HEK293 (cell line): Measurements from ENCODE around the gene PTRH1.

Experiments
- CTCF ChIA-PET: fragments of 350-600 bp; formaldehyde crosslinking; extraction: SDS; loops from one replicate; lab custom pipeline; 2021; ENCODE audit warnings: antibody characterized with exemption; lab: Yijun Ruan, JAX
- POLR2A ChIA-PET: fragments of 300-600 bp; formaldehyde crosslinking; extraction: SDS; loops from one replicate; lab custom pipeline; 2020; ENCODE audit warnings: antibody characterized with exemption, inconsistent platforms; lab: Yijun Ruan, JAX
- H3K27ac ChIP-seq: fragments of 200-500 bp; sonication (Bioruptor generic); 2 replicates; pipeline ENCODE4 v1.5.1; 2014; ENCODE audit warnings: low read depth, low read length, control low read depth, inconsistent platforms; ENCODE audit errors: extremely low read depth
- H3K36me3 ChIP-seq, 2 experiments: fragments of 200-500 bp in 1 of 2; sonication (Bioruptor generic) in 1 of 2; 1 replicate in 1 of 2; 2 replicates in 1 of 2; pipeline ENCODE4 v1.5.1; 2014 to 2017; ENCODE audit warnings: inconsistent platforms in 2 of 2, low read length in 2 of 2; ENCODE audit not compliant: control insufficient read depth in 2 of 2, insufficient read depth in 1 of 2
- H3K4me1 ChIP-seq: fragments of 200-500 bp; sonication (Bioruptor generic); 2 replicates; pipeline ENCODE4 v1.5.1; 2014; ENCODE audit warnings: mild to moderate bottlenecking, low read length, inconsistent platforms; ENCODE audit not compliant: control insufficient read depth, insufficient read depth
- H3K4me3 ChIP-seq: 2 replicates; pipeline ENCODE4 v1.5.1; 2011; ENCODE audit warnings: low read depth, mild to moderate bottlenecking, control low read depth, low read length, moderate library complexity
- H3K9me3 ChIP-seq: fragments of 200-500 bp; sonication (Bioruptor generic); 2 replicates; pipeline ENCODE4 v1.5.1; 2014; ENCODE audit warnings: low read depth, low read length, inconsistent platforms; ENCODE audit not compliant: control insufficient read depth, insufficient read depth
- GLI2 ChIP-seq: fragments of 450-650 bp; formaldehyde crosslinking; IDR thresholded peaks from 2 replicates; pipeline ENCODE4; 2017; ENCODE audit warnings: missing biosample characterization, missing genetic modification characterization, low read depth, borderline replicate concordance
- GLIS1 ChIP-seq: fragments of 450-650 bp; formaldehyde crosslinking; IDR thresholded peaks from 2 replicates; pipeline ENCODE4 v1.5.1; 2016; ENCODE audit warnings: missing biosample characterization, missing genetic modification characterization
- PRDM1 ChIP-seq: fragments of 450-650 bp; formaldehyde crosslinking; IDR thresholded peaks from 2 replicates; pipeline ENCODE4; 2016; ENCODE audit warnings: missing biosample characterization, missing genetic modification characterization
- PRDM10 ChIP-seq: fragments of 450-650 bp; formaldehyde crosslinking; IDR thresholded peaks from 2 replicates; pipeline ENCODE4 v1.5.1; 2016; ENCODE audit warnings: missing biosample characterization, missing genetic modification characterization
- SCRT1 ChIP-seq: fragments of 450-650 bp; formaldehyde crosslinking; IDR thresholded peaks from 2 replicates; pipeline ENCODE4 v1.5.1; 2016; ENCODE audit warnings: missing biosample characterization, missing genetic modification characterization, borderline replicate concordance
- SCRT2 ChIP-seq: fragments of 450-650 bp; formaldehyde crosslinking; IDR thresholded peaks from 2 replicates; pipeline ENCODE4 v1.5.1; 2016; ENCODE audit warnings: missing biosample characterization, missing genetic modification characterization
- ZIC2 ChIP-seq: fragments of 450-650 bp; formaldehyde crosslinking; IDR thresholded peaks from 2 replicates; pipeline ENCODE4 v1.5.1; 2016; ENCODE audit warnings: missing biosample characterization, missing genetic modification characterization
- ZNF184 ChIP-seq: fragments of 450-650 bp; IDR thresholded peaks from 2 replicates; pipeline ENCODE4 v1.5.1; 2018; ENCODE audit warnings: missing biosample characterization, mild to moderate bottlenecking, missing genetic modification characterization
- ZNF274 ChIP-seq, 2 experiments: fragments of 200-500 bp in 1 of 2; fragments of 450-650 bp in 1 of 2; sonication (Bioruptor generic) in 1 of 2; formaldehyde crosslinking in 1 of 2; IDR thresholded peaks; 2 replicates each; pipeline versions ENCODE4 v1.5.1 to v1.6.1; 2014 to 2016; ENCODE audit warnings: borderline replicate concordance in 1 of 2, inconsistent platforms in 1 of 2, low read length in 1 of 2, missing biosample characterization in 1 of 2, missing genetic modification characterization in 1 of 2
- ZNF366 ChIP-seq: fragments of 450-650 bp; formaldehyde crosslinking; conservative IDR thresholded peaks from 2 replicates; pipeline ENCODE4 v1.5.1; 2016; ENCODE audit warnings: missing biosample characterization, missing genetic modification characterization
- ZNF561 ChIP-seq: fragments of 450-650 bp; IDR thresholded peaks from 2 replicates; pipeline ENCODE4 v1.5.1; 2018; ENCODE audit warnings: missing biosample characterization, missing genetic modification characterization, borderline replicate concordance
- ZNF596 ChIP-seq: fragments of 450-650 bp; IDR thresholded peaks from 2 replicates; pipeline ENCODE4 v1.5.0; 2018; ENCODE audit warnings: missing biosample characterization, mild to moderate bottlenecking, missing genetic modification characterization, moderate library complexity
- ZNF624 ChIP-seq: fragments of 450-650 bp; formaldehyde crosslinking; IDR thresholded peaks from 2 replicates; pipeline ENCODE4 v1.5.1; 2017; ENCODE audit warnings: missing biosample characterization, missing genetic modification characterization
- ZNF658 ChIP-seq: fragments of 450-650 bp; formaldehyde crosslinking; IDR thresholded peaks from 2 replicates; pipeline ENCODE4; 2016; ENCODE audit warnings: missing biosample characterization, missing genetic modification characterization

Gene PTRH1

GRCh38 chr9:127707766-127708165 lies 7.7 kb downstream of the PTRH1 start (continued):
- TF ChIP-seq ZNF658 (tag by site-specific recombination): no peak
- no peak for TF ChIP-seq ZNF624 (tag by site-specific recombination)
- TF ChIP-seq SCRT1 (tag by site-specific recombination): no peak
- TF ChIP-seq, all 188 proteins: peak for 0

DNA sequence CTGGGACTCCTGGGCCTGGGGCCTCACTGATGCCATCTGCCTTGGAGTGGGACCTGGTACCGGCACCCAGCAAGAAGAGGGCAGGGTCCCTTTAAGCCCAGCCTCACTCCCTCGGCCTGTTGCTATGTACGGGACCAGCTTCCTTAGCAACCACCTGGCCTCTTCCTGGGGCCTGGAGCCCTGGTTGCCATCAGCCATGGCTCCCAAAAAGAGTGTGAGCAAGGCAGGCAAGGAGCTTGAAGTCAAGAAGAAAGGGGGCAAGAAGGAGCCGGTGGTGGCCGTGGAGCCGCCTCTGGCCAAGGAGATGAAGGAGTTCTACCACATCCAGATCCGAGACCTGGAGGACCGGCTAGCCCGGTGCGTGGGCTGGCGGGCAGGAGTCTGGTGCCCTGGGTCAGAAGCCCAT lies 8.6 kb downstream of the PTRH1 start, which contains the start of gene CFAP157:
CFAP157 (plus strand) TSS at position 153 of the 406 bp plus-strand sequence; CDS start at position 197, 44 bp downstream.
- Histone ChIP-seq H3K27ac (no peak within 1 kb of the TSS), H3K4me1 (no peaks in the 10 kb centered on the region), H3K4me3 (no peak within 1 kb of the TSS), H3K9me3 (no peaks in the 10 kb centered on the region), H3K36me3 (no peaks in the 10 kb centered on the region)
- TF ChIP-seq ZNF561 (tag by site-specific recombination): no peak
- TF ChIP-seq SCRT2 (tag by site-specific recombination): peak; percentile 24; the same call in 1 of the 2 replicates
- ChIA-PET CTCF (interaction anchor here (0.5 to 1.4 kb wide), 3 partner anchors 28 to 814 kb away, joined by 3 to 5 read pairs (median 5); partner anchors contain the start of gene TOR2A), POLR2A (interaction anchor here (0.6 to 2.8 kb wide), 2 partner anchors 9 to 94 kb away, joined by 3 to 8 read pairs; partner anchors contain the start of genes PTRH1 and TTC16)

DNA sequence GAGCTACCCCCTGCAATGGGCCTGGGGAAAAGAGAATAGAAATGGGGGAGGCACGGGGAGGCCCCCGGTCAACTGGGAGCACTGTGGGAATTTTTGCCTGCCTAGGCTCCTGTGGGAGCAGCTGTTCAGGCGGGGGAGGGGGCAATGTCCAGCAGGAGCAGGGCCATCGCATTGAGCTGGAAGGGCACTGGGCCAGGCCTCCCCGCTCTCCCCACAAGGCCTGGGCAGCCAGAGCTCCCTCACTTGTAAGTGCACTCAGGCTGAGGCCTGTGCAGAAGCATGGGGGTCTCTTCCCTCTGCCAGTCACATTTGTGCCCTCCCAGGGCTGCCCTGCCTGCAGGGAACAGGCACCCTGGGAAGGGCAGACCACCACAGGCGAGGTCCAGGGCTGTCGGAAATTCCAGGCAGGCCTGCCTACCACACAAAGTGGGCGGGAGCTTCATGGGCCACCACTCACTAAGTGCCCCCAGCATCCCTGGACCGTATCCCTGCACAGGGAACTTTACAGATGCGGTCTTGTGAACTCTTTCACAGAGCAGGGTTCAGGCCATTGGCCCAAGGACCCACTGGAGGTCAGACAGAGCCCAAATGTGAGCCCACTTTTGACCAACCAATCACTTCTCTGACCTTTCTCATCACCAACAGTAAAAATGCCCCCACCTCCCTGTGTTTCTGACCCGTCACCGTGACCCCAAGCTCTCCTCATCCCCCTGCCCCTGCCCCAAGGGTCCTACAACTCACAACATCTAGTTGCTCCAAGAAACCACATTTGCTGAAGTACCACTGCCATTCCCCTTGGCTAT lies 9.7 kb downstream of the PTRH1 start:
- no peaks in the 10 kb centered on the region for H3K9me3 ChIP-seq
- POLR2A ChIA-PET: interaction anchor here (0.7 to 2.8 kb wide), 3 partner anchors 10 to 191 kb away, joined by 3 to 8 read pairs (median 7); partner anchors contain the start of genes PTRH1 and TTC16
- H3K27ac ChIP-seq: no peak overlapping the region
- TF ChIP-seq ZNF184 (no peak), GLIS1 (tag by site-specific recombination) (peak; percentile 17; the same call in 1 of the 2 replicates)
- H3K4me1 ChIP-seq: no peaks in the 10 kb centered on the region
- no peaks in the 10 kb centered on the region for H3K36me3 ChIP-seq
- CTCF ChIA-PET: interaction anchor here (1.4 kb wide), 1 partner anchor 29 kb away, joined by 5 read pairs; the partner anchor contains the start of gene TOR2A
- no peak overlapping the region for H3K4me3 ChIP-seq

DNA sequence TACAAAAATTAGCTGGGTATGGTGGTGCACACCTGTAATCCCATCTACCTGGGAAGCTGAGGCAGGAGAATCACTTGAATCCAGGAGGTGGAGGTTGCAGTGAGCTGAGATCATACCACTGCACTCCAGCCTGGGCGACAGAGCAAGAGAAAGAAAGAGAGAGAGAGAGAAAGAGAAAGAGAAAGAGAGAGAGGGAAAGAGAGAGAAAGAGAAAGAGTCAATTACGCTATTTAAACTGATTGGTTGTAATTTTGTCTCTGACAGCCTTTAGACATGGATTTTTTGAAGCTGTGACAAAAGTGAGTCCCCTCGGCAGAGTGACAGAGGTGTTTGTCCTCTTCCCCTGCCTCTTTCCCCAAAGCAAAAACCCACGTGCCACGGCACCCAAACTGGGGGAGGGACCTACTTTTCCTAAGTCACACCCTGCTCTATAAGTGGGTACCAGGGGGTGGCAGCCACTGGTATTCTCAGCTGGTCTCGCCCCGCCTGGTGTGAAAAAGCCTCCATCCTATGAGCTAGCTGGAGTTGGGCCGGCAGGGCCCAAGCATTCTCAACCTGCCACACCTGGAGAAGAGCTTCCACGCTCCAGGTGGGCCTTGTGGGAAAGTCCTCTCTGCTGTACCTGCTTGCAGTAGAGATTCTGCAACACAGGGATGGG lies 12.0 kb downstream of the PTRH1 start:
- ChIA-PET POLR2A (no interaction called here), CTCF (interaction anchor here (0.6 to 1.4 kb wide), 5 partner anchors 32 to 762 kb away, joined by 3 to 4 read pairs (median 3); partner anchors contain the start of gene TOR2A)
- 0 out of 2 replicates have a peak, but pooled peaks have one; percentile 19 for TF ChIP-seq PRDM10
- TF ChIP-seq ZIC2 (tag by site-specific recombination): no peak
- TF ChIP-seq ZNF274 (IDR thresholded peaks at IDR 0.05; ENCODE audit: low read length): no peak
- TF ChIP-seq ZNF274 (tag by site-specific recombination; IDR thresholded peaks at IDR 0.05; ENCODE audit: borderline replicate concordance): no peak
- TF ChIP-seq ZNF596 (tag by site-specific recombination): peak; percentile 71
- no peak for TF ChIP-seq GLI2
- 0 out of 2 replicates have a peak, but pooled peaks have one; percentile 30 for TF ChIP-seq ZNF366 (tag by site-specific recombination)
- peak; percentile 83 for TF ChIP-seq PRDM1 (tag by site-specific recombination)
- no peak overlapping the region for H3K4me3 ChIP-seq
- H3K9me3 ChIP-seq: no peaks in the 10 kb centered on the region
- no peak overlapping the region for H3K27ac ChIP-seq
- H3K36me3 ChIP-seq: no peaks in the 10 kb centered on the region
- no peaks in the 10 kb centered on the region for H3K4me1 ChIP-seq
